GM04504 (cell line): ENCODE results near the gene ADA.
"Not testable (repeated sequence)": the region's sequence is repeated elsewhere in the genome, so short reads cannot be mapped to it uniquely, and the experiment has no call there.

Experiments
- DNase-seq: peaks from one replicate; pipeline ENCODE4 v3.0.0-alpha.2; 2012; ENCODE audit warnings: low read depth

Gene ADA

DNA sequence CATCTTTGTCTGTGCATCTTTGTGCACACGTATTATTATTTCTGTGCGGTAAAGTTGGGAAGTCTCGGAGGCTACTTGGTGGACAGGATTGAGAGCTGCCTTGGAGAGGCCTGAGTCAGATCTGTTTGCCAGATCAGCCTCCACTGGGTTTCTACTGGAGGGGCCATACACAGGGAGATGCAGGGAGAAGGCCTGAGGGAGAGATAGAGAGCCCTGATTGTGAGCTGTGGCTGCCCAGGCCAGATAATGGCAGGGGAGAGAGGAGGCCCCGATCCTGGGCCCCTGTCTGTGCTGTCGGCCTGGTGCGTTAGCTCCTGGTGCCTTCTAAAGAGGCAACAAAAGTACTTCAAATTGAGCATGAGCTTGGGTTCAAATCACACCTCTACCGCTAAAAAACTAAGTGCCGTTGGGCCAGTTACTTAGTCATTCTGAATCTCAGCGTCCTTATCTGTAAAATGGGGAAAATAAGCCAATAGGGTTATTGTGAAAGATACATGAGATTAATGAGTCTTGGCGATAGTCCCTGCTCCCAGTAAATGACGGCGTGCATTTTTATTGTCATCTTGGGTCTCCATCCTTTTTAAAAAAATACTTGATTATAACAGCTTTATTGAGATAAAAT, 27.6 kb upstream of the ADA start:
- no peak for DNase-seq

- DNase-seq = no peak
These were observed 26.7 kb upstream of the ADA start for GRCh38 chr20:44678242-44678641.

DNA sequence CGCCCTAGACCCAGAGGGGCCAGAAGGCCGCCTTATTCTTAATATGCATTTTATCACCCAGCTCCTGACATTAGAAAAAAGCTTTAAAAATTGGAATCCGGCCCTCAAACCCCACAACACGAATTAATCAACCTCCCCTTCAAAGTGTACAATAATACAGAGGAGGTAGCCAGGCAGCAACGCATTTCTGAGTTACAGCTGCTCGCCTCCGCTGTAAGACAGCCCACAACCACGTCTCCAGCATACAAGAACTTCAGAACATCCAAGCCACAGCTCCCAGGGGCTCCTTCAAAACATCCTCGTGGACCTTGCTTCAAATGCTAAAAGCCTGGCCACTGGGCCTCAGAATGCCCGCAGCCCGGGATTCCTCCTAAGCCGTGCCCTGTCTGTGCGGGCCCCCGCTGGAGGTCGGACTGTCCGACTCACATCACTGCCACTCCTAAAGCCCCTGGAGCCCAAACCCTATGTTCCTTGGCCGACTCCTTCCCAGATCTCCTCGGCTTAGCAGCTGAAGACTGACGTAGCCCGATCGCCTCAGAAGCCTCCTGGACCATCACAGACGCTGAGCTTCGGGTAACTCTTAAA, 20.9 kb upstream of the ADA start:
- not testable (repeated sequence) for DNase-seq

GRCh38 chr20:44671541-44671940, 20.0 kb upstream of the ADA start:
- not testable (repeated sequence) for DNase-seq

DNA sequence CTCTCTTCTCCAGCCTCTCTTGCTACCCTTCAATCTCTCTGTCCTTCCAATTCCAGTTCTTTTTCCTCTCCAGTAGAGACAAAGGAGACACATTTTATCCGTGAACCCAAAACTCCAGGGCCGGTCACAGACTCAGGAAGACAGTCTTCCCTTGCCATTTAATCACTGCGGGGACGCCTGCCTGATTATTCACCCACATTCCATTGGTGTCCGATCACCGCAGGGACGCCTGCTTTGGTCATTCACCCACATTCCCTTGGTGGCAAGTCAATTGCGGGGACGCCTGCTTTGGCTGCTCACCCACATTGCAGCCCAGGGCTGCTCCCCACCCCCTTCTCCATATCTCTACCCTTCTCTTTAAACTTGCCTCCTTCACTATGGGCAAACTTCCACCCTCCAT, 19.4 kb upstream of the ADA start:
- not testable (repeated sequence) for DNase-seq

- no peak for DNase-seq
These were observed 14.6 kb upstream of the ADA start for GRCh38 chr20:44666066-44666465.

DNA sequence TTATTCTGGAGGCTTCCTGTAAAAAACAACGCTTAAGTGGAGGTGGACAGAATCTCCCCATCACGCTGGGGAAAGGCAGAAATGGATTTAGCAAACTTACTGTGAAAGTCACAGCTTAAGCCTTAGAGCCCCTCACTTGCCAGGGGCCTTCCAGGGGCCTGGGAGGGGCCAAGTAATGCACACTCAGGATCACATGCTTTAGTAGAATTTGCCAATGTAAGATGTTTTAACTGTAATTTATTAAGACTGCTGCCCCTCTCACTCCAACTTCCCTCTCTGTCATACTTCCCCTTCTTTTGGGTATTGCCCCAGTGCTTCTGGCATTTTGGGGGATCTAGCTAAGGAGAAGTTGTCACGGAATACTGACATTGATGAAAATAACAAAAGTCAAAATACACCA, 12.6 kb upstream of the ADA start:
- no peak for DNase-seq

DNA sequence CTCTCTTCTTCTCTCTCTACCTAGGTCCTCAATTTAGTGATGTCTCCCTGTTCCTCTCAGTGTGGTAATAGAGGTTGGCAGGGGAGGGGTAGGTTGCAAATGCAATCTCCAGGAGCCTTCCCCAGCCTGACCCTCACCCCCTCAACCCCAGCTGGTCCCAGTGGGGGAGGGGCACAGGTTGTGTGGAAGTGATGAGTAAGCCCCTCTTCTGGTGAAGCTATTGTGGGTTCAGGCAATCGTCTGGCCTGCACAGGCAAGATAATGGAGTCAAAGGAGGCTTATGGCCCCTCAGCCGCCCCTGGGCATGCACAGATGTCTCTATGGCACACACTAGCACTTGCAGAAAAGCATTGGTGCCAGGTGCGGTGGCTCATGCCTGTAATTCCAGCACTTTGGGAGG, 10.8 kb upstream of the ADA start:
- DNase-seq = no peak

GRCh38 chr20:44660581-44660980, 9.1 kb upstream of the ADA start:
- no peak for DNase-seq

DNA sequence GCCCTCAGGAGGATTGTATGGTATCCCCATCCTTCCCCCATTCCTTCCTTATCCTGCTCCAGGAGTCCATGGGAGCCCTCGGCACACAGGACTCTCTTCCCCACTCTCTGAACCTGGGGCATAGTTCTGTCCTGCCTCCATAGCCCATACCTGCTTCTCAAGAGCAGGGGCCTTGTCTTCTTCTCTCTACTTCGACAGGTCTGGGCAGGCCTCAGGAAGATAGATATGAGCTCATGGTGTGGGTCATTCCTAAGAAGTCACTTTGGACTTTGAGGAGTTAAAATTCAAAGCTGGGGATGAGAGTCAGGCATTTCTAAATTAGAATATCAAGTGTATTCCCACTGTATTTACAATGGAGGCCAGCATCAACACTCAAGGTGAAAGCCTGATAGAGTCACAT, 8.4 kb upstream of the ADA start:
- DNase-seq = no peak

DNA sequence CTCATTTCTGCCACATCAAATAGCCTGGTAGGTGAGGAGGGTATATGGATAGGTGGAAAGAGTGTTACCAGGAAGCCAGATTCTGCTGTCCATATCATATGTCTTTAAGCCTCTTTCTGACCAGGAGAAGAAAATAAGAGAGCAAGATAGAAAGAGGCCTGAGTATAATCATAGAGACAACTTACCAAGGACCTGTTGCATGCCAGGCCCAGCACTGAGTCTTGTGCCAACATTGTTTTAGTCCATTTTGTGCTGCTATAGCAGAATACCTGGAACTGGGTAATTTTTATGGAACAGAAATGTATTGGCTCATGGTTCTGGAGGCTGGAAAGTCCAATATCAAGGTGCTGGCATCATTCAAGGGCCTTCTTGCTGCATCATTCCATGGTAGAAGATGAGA, 7.3 kb upstream of the ADA start:
- DNase-seq = no peak

DNA sequence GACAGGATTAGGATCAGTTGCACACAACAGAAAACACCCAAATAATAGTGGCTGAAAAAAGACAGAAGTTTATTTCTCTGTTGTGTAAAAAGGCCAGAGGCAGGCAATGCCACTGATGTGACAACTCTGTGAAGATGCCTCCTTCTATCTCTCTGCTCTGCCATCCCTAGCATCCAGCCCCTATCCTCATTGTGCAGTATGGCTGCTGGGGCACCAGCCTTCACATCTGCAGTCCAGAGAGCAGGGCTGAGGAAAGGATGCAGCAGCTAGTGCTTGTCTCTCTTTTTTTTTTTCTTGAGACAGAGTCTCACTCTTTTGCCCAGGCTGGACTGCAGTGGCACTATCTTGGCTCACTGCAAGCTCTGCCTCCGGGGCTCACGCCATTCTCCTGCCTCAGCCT, 6.4 kb upstream of the ADA start:
- no peak for DNase-seq

GRCh38 chr20:44656448-44656847, 4.9 kb upstream of the ADA start:
- no peak for DNase-seq

GRCh38 chr20:44654210-44654609, 2.7 kb upstream of the ADA start:
- DNase-seq = not testable (repeated sequence)

GRCh38 chr20:44653546-44653945, 2.0 kb upstream of the ADA start:
- DNase-seq = no peak

DNA sequence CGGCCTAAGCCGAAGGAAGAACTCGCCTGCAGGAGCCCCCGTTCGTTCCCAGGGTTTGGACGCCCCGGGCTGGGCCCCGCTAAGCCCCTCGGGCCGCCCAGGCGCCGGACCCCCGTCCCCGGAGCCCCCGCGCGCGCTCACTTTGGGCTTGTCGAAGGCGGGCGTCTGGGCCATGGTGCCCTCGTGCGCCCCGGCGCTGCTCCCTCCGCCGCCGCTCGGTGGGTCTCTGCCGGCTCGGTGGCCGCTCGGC, 140 bp downstream of the ADA start:
- no peak for DNase-seq

DNA sequence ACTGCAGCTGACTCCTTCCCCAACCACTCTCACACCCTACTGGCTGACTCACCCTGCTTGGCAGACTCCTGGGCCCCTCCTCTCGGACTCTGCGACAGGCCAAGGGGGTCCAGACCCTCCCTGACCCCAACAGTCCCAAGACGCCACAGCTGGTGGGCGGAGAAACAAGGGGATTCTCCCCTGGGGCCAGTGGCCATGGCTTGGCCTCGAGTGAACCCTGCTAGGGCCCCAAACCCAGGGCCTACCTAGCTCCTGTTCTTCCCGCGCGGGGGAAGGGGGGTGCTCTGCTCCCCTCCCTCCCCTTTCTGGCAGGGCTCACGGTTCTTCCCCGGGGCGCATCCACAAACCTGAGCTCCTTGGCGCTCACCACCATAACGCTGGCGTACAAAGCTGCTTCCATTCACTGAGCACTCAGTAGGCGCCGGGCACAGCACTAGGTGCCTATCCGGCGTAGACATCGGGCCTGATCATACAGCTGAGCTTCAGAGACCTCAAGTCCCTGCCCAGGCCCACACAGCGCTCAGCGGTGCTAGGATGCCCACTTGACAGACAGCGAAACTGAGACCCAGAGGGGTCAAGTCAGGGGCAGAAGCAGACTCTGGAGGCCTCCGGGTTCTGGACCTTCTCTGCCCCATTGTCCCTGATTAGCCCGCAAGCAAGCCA, 597 bp downstream of the ADA start:
- DNase-seq = no peak

DNA sequence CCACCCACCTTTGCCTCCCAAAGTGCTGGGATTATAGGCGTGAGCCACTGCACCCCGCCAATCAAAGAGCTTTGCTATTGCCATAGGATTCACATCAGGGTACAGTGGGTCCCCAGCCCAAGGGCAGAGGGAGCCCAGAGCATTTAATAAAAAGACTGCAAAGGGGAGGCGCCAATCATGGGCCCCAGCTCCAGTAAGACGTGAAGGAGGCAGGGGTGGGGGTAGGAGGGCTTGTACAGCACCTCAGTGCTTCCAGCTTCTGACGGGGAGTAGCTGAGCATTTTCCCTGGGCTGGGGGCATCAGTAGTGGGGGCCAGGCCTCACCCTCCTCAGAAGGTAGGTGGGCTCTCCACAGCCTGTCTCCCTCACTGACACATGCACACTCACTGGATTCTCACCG, 1.5 kb downstream of the ADA start:
- no peak for DNase-seq

DNA sequence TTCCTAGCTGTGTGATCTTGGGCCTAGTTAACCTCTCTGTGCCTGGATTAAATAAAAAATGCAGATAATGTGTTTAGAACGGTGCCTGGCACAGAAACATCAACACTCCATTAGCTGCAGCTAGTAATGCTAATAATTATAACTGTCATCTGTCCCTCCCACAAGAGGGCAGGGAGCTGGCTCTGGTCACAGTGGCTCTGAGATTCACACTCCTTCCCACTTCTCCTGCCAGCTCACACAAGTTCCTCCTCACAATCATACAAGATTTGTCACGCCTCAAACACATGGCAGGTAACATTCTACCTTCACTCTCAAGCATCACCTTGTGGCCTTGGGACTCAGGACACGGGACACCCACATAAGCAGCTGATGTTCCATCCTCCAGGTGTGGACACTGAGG, 2.4 kb downstream of the ADA start:
- DNase-seq = no peak

GRCh38 chr20:44648579-44648978, 2.9 kb downstream of the ADA start:
- no peak for DNase-seq

DNA sequence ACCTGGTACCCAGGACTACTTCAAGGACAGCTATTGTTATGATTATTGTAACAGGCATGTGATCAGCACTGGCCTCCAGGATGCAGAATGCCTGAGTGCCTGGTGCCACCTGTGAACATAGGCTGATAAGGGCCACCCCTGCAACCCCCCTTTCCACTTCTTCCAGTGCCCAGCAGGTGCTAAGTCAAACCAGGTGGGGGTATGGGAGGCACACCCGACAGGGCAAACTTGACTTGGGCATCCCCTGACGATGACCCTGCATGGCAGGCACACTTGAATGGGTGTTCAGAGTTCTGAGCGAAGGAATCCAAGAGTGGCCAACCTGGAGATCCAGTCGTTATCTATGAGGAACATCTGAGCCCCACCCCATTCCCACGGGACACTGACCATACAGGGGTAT, 3.4 kb downstream of the ADA start:
- DNase-seq = no peak

DNA sequence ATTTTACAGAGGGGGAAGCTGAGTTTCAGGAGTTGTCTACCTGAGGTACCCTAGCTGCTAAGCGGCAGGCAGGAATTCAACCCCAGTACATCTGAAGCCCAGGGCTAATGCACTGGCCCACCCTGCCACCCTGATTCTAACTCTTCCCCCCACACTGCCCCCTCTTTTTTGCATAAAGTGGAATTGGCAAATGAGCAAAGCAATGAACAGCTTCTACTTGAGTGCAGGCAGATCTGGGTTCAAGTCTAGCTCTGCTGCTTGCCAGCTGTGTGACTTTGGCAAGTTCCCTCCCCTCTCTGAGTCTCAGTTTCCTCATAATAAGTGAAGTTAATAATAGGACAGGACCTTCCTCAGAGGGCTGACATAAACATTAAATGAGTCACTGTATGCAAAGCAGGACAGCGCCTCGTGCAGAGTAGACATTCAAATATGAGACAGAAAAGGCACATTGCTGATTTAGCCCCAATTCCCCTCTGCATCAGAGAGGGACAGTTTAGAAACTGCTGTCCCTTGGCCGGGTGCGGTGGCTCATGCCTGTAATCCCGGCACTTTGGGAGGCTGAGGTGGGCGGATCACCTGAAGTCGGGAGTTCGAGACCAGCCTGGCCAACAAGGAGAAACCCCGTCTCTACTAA, 4.7 kb downstream of the ADA start:
- DNase-seq = no peak

DNA sequence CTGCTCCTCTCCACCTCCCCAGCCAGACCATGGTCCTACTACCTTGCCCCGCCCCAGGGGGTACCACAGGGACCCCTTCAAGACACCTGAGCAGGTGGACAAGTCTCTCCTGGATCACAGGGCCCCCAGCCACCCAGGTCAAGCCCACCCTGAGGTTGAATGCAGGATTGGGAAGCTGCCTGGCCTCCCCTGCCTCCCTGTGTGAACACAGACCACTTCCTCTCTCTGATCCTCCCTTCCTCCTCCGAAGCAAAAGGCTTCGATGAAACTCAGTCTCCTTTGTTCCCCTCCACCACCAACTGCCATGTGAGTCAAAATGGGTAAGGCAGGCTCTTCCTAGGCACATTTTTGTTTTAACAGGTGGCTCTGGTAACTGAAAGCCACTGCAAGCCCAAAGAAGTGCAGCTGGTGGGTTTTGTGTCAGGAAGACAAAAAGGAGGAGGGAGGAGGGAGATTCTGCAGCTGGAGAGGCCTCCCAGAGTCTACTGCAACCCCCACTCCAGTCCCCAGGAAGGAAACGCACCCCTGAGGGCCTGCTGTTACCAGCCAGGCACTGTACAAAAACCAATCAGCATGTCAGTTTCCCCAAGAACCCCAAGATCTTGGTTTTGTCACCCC, 5.4 kb downstream of the ADA start:
- no peak for DNase-seq
